Tibial nerve (tissue), 4 donors: ENCODE measurements around the gene KCNG4.

Experiments
- CTCF ChIP-seq, 5 experiments: fragments of 200-600 bp in 3 of 5; fragments of 450-650 bp in 2 of 5; sonication (generic) in 3 of 5; IDR thresholded peaks; one replicate each; pipeline ENCODE4 v1.5.1; 2016 to 2019; ENCODE audit warnings: antibody characterized with exemption in 5 of 5, mild to moderate bottlenecking in 3 of 5, moderate library complexity in 2 of 5
- EP300 ChIP-seq, 2 donors: sonication (generic); formaldehyde crosslinking; IDR thresholded peaks; one replicate each; pipeline ENCODE4 v1.6.1; 2017; ENCODE audit warnings: antibody characterized with exemption in 2 of 2, mild to moderate bottlenecking in 1 of 2
- POLR2A ChIP-seq, 2 donors: fragments of 450-650 bp; IDR thresholded peaks; one replicate each; pipeline ENCODE4 v1.6.1; 2017; ENCODE audit warnings: antibody characterized with exemption in 2 of 2, mild to moderate bottlenecking in 2 of 2, moderate library complexity in 2 of 2

- no peak for TF ChIP-seq CTCF (IDR thresholded peaks at IDR 0.05)
- no peak for TF ChIP-seq POLR2A (IDR thresholded peaks at IDR 0.05)
- TF ChIP-seq EP300 (IDR thresholded peaks at IDR 0.05), result no peak
These were observed 3.9 kb upstream of the KCNG4 start for GRCh38 chr16:84243732-84244131.
